PC-9 (cell line): ENCODE results near the gene DLAT. TPM values are rescaled to one million over a fixed set of nuclear protein-coding genes. Genes with fewer than 3 reads are reported as not detected.

Experiments used
- BruUV-seq: library from RNA; stranded (reverse); fragments of 400-500 nt; replicated peaks from 2 replicates; lab custom pipeline; 2021; lab: Mats Ljungman, UMichigan
- CTCF ChIA-PET: fragments of 300-600 bp; sonication (Branson Sonifier 250); formaldehyde crosslinking; loops from one replicate; lab custom pipeline; 2022; ENCODE audit warnings: antibody characterized with exemption; lab: Charles Lee
- POLR2A ChIA-PET: fragments of 300-600 bp; sonication (Branson Sonifier 250); formaldehyde crosslinking; loops from one replicate; lab custom pipeline; 2022; ENCODE audit warnings: antibody characterized with exemption; ENCODE audit not compliant: unreplicated experiment; lab: Charles Lee
- DNase-seq, 2 experiments: peaks; one replicate each; pipeline versions ENCODE4 v3.0.0 to v3.0.0-alpha.2; 2015 to 2022; ENCODE audit warnings: mixed read lengths in 1 of 2
- H2AFZ ChIP-seq: fragments of 200-600 bp; sonication (generic); 2 replicates; pipeline ENCODE4 v1.8.1; 2017; ENCODE audit warnings: antibody characterized with exemption
- H3F3A ChIP-seq: fragments of 200-600 bp; sonication (generic); 2 replicates; pipeline ENCODE4 v1.8.1; 2017; ENCODE audit warnings: antibody characterized with exemption, mild to moderate bottlenecking, low read depth; ENCODE audit not compliant: insufficient read depth
- H3K27ac ChIP-seq: fragments of 200-600 bp; sonication (generic); 2 replicates; pipeline ENCODE4 v1.6.1; 2016; ENCODE audit warnings: mixed run types
- H3K27me3 ChIP-seq: fragments of 200-600 bp; sonication (generic); 2 replicates; pipeline ENCODE4 v1.6.1; 2016; ENCODE audit warnings: low read depth, mixed run types; ENCODE audit not compliant: insufficient read depth
- H3K36me3 ChIP-seq: fragments of 200-600 bp; sonication (generic); 2 replicates; pipeline ENCODE4 v1.6.1; 2016; ENCODE audit warnings: low read depth, mixed run types
- H3K4me1 ChIP-seq: fragments of 200-600 bp; sonication (generic); replicated peaks from 2 replicates; pipeline ENCODE4 v1.6.1; 2016; ENCODE audit warnings: mixed run types; ENCODE audit not compliant: insufficient read depth
- H3K4me2 ChIP-seq: fragments of 200-600 bp; sonication (generic); 2 replicates; pipeline ENCODE4 v1.6.1; 2017; ENCODE audit warnings: mixed run types
- H3K4me3 ChIP-seq: fragments of 200-600 bp; sonication (generic); 2 replicates; pipeline ENCODE4 v1.6.1; 2016; ENCODE audit warnings: mixed run types
- H3K79me2 ChIP-seq: fragments of 200-600 bp; sonication (generic); 2 replicates; pipeline ENCODE4 v1.6.1; 2017; ENCODE audit warnings: low read depth, mixed run types
- H3K9me2 ChIP-seq: fragments of 200-600 bp; sonication (generic); 2 replicates; pipeline ENCODE4 v1.8.1; 2017; ENCODE audit warnings: mild to moderate bottlenecking; ENCODE audit not compliant: insufficient read depth
- H3K9me3 ChIP-seq: fragments of 200-600 bp; sonication (generic); 2 replicates; pipeline ENCODE4 v1.8.1; 2016; ENCODE audit warnings: low read depth; ENCODE audit not compliant: insufficient read depth
- H4K20me1 ChIP-seq: fragments of 200-600 bp; sonication (generic); 2 replicates; pipeline ENCODE4 v1.8.1; 2017; ENCODE audit not compliant: insufficient read depth
- CTCF ChIP-seq: fragments of 200-600 bp; sonication (generic); conservative IDR thresholded peaks from 2 replicates; pipeline ENCODE4 v1.6.1; 2017; ENCODE audit warnings: mixed run types, antibody characterized with exemption, mild to moderate bottlenecking, moderate library complexity
- EZH2 ChIP-seq: fragments of 200-600 bp; sonication (generic); IDR thresholded peaks from 2 replicates; pipeline ENCODE4 v1.8.0; 2017; ENCODE audit warnings: antibody characterized with exemption, low read depth
- intact Hi-C: fragments of 100-400 bp; cut with micrococcal nuclease; formaldehyde crosslinking; loops from one replicate; pipeline ENCODE4 v1.10.0; 2022; ENCODE audit not compliant: unreplicated experiment
- total RNA-seq: library from RNA; stranded (reverse); gene quantifications from 2 replicates; pipeline ENCODE4 v1.2.3, GENCODE V29; 2021

Gene DLAT
- total RNA-seq, 1 experiment from 2014 or later, result 44.9 TPM

GRCh38 chr11:112049777-112050176, 24.6 kb downstream of the DLAT start:
- Histone ChIP-seq H3K9me2 (no peaks in the 10 kb centered on the region), H2AFZ (no peak overlapping the region), H4K20me1 (no peaks in the 10 kb centered on the region), H3K4me2 (no peak overlapping the region), H3K9me3 (no peaks in the 10 kb centered on the region), H3K4me1 (peaks cover 12% of the 10 kb centered on the region), H3K27ac (no peak overlapping the region), H3K36me3 (peaks cover 42% of the 10 kb centered on the region), H3K4me3 (no peak overlapping the region), H3K79me2 (peaks cover 6% of the 10 kb centered on the region; the same call in 1 of the 2 replicates), H3F3A (peaks cover 11% of the 10 kb centered on the region; the same call in 1 of the 2 replicates), H3K27me3 (no peaks in the 10 kb centered on the region)
- TF ChIP-seq EZH2 (no peak), CTCF (no peak)
- BruUV-seq, result no TSS peak
- ChIA-PET CTCF (no interaction called here), POLR2A (no interaction called here)
- DNase-seq, result peak in 1 of 2 experiments; percentile 44
- intact Hi-C loops, result no loop called here

- Histone ChIP-seq H3K4me3 (no peak overlapping the region), H3K4me2 (no peak overlapping the region), H3K27me3 (no peaks in the 10 kb centered on the region), H3K79me2 (peaks cover 6% of the 10 kb centered on the region; the same call in 1 of the 2 replicates), H4K20me1 (no peaks in the 10 kb centered on the region), H3K9me3 (no peaks in the 10 kb centered on the region), H3K4me1 (peaks cover 12% of the 10 kb centered on the region), H3F3A (peaks cover 11% of the 10 kb centered on the region; the same call in 1 of the 2 replicates), H3K27ac (no peak overlapping the region), H3K9me2 (no peaks in the 10 kb centered on the region), H2AFZ (no peak overlapping the region), H3K36me3 (peaks cover 35% of the 10 kb centered on the region)
- ChIA-PET CTCF (no interaction called here), POLR2A (no interaction called here)
- no peak for TF ChIP-seq EZH2
- TF ChIP-seq CTCF, result no peak
- DNase-seq, result no peak
- intact Hi-C loops, result no loop called here
- no TSS peak for BruUV-seq
These were observed 25.5 kb downstream of the DLAT start for GRCh38 chr11:112050721-112051120.

DNA sequence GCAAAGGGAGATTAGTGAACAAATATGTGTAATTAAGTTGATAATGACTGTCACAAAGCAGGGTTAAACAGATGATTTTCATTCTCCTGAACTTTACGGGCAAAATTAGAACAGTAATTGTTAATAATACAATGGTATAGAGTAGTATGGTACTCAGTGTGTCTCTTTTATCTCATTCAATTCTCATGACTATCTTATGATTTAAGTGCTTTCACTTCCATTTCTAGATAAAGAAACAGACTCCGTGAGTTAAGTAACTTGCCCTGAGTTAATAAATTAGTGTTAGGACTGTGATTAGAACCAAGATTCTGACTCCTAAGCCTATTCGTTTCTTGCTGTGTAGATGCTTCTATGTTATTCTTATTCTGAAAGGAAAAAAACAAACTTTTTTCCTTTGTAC, 26.6 kb downstream of the DLAT start:
- Histone ChIP-seq H3K36me3 (peaks cover 36% of the 10 kb centered on the region), H3F3A (peaks cover 11% of the 10 kb centered on the region; the same call in 1 of the 2 replicates), H3K4me2 (no peak overlapping the region), H3K27ac (no peak overlapping the region), H2AFZ (no peak overlapping the region), H3K4me1 (peaks cover 12% of the 10 kb centered on the region), H3K9me3 (no peaks in the 10 kb centered on the region), H3K4me3 (no peak overlapping the region), H4K20me1 (no peaks in the 10 kb centered on the region), H3K9me2 (no peaks in the 10 kb centered on the region; the same call in 1 of the 2 replicates), H3K27me3 (no peaks in the 10 kb centered on the region), H3K79me2 (peaks cover 3% of the 10 kb centered on the region; the same call in 1 of the 2 replicates)
- TF ChIP-seq CTCF (no peak), EZH2 (no peak)
- no TSS peak for BruUV-seq
- CTCF ChIA-PET, result interaction anchor here (0.6 kb wide), 1 partner anchor 187 kb away, joined by 3 read pairs; no protein-coding TSS in a partner anchor
- intact Hi-C loops, result no loop called here
- POLR2A ChIA-PET, result no interaction called here
- peak in 1 of 2 experiments; percentile 26 for DNase-seq
